ENCODE data around the gene SEC22C.
"Not testable (repeated sequence)": the region's sequence is repeated elsewhere in the genome, so short reads cannot be mapped to it uniquely, and the experiment has no call there.

Gene SEC22C

GRCh38 chr3:42556817-42557216 lies 24.9 kb downstream of the SEC22C start:
- not testable (repeated sequence) for H2BK120ac ChIP-seq (ENCODE audit: low read depth, low read length); H3K4me2 ChIP-seq (ENCODE audit: low read length, poor library complexity, severe bottlenecking); H3K18ac ChIP-seq (ENCODE audit: low read depth in 1 of 2, low read length in 2 of 2); H2BK5ac ChIP-seq (ENCODE audit: low read depth, low read length, poor library complexity, severe bottlenecking); H3K4ac ChIP-seq (ENCODE audit: low read depth in 1 of 2, low read length in 2 of 2); H3K14ac ChIP-seq (ENCODE audit: low read length in 2 of 2); H3K4me1 ChIP-seq (ENCODE audit: control insufficient read depth, insufficient read depth, low read depth, low read length); H3K9ac ChIP-seq (ENCODE audit: low read length); H2AK5ac ChIP-seq (ENCODE audit: low read length, severe bottlenecking); H3K79me1 ChIP-seq (replicated peaks; ENCODE audit: low read length, poor library complexity, severe bottlenecking); H4K91ac ChIP-seq (ENCODE audit: low read length); H3K23ac ChIP-seq (ENCODE audit: low read length in 2 of 2); H3K27me3 ChIP-seq (ENCODE audit: control insufficient read depth in 1 of 2, insufficient read depth in 1 of 2, low read length in 2 of 2); H4K8ac ChIP-seq (ENCODE audit: low read length); H2BK12ac ChIP-seq (ENCODE audit: low read length in 2 of 2); H2BK15ac ChIP-seq (ENCODE audit: low read depth, poor library complexity, severe bottlenecking); DNase-seq; H3K9me3 ChIP-seq (ENCODE audit: control insufficient read depth, low read length); H3K4me3 ChIP-seq (ENCODE audit: insufficient read depth in 1 of 2, low read depth in 1 of 2, low read length in 2 of 2); H3K27ac ChIP-seq (ENCODE audit: low read length, poor library complexity, severe bottlenecking); H2AFZ ChIP-seq (ENCODE audit: low read depth, low read length)
- peaks cover 31 to 94% of the 10 kb centered on the region in 2 experiments for H3K36me3 ChIP-seq (ENCODE audit: control insufficient read depth in 1 of 2, insufficient read depth in 2 of 2, low read depth in 1 of 2, low read length in 2 of 2)
- 95% methylated on average over 4 of the region's 6 CpGs for WGBS

GRCh38 chr3:42556089-42556632 lies 25.6 kb downstream of the SEC22C start:
- Histone ChIP-seq H3K79me1 (replicated peaks; ENCODE audit: low read length, poor library complexity, severe bottlenecking) (peaks cover 7% of the 10 kb centered on the region), H3K4me1 (ENCODE audit: control insufficient read depth, insufficient read depth, low read depth, low read length) (no peaks in the 10 kb centered on the region), H4K91ac (ENCODE audit: low read length) (no peak overlapping the region), H2BK15ac (ENCODE audit: low read depth, poor library complexity, severe bottlenecking) (no peak overlapping the region), H2BK120ac (ENCODE audit: low read depth, low read length) (no peak overlapping the region), H2BK5ac (ENCODE audit: low read depth, low read length, poor library complexity, severe bottlenecking) (no peak overlapping the region), H4K8ac (ENCODE audit: low read length) (no peak overlapping the region), H3K27ac (ENCODE audit: low read length, poor library complexity, severe bottlenecking) (no peak overlapping the region), H3K27me3 (ENCODE audit: control insufficient read depth in 1 of 2, insufficient read depth in 1 of 2, low read length in 2 of 2) (no peaks in the 10 kb centered on the region), H3K14ac (ENCODE audit: low read length in 2 of 2) (no peak overlapping the region), H3K4ac (ENCODE audit: low read depth in 1 of 2, low read length in 2 of 2) (no peak overlapping the region), H3K9ac (ENCODE audit: low read length) (no peak overlapping the region), H3K4me3 (ENCODE audit: insufficient read depth in 1 of 2, low read depth in 1 of 2, low read length in 2 of 2) (no peak overlapping the region), H3K9me3 (ENCODE audit: control insufficient read depth, low read length) (no peaks in the 10 kb centered on the region), H2AFZ (ENCODE audit: low read depth, low read length) (no peak overlapping the region), H3K18ac (ENCODE audit: low read depth in 1 of 2, low read length in 2 of 2) (no peak overlapping the region), H2AK5ac (ENCODE audit: low read length, severe bottlenecking) (no peak overlapping the region), H2BK12ac (ENCODE audit: low read length in 2 of 2) (no peak overlapping the region), H3K4me2 (ENCODE audit: low read length, poor library complexity, severe bottlenecking) (no peak overlapping the region), H3K23ac (ENCODE audit: low read length in 2 of 2) (no peak overlapping the region), H3K36me3 (ENCODE audit: control insufficient read depth in 1 of 2, insufficient read depth in 2 of 2, low read depth in 1 of 2, low read length in 2 of 2) (peaks cover 30 to 94% of the 10 kb centered on the region in 2 experiments)
- peak; percentile 29 for DNase-seq
- WGBS, result 74% methylated on average over 3 of the region's 3 CpGs

GRCh38 chr3:42552830-42553229 lies 28.9 kb downstream of the SEC22C start:
- Histone ChIP-seq H2AFZ (ENCODE audit: low read depth, low read length) (no peak overlapping the region), H3K9ac (ENCODE audit: low read length) (no peak overlapping the region), H2BK12ac (ENCODE audit: low read length in 2 of 2) (no peak overlapping the region), H3K4ac (ENCODE audit: low read depth in 1 of 2, low read length in 2 of 2) (no peak overlapping the region), H3K9me3 (ENCODE audit: control insufficient read depth, low read length) (no peaks in the 10 kb centered on the region), H3K27me3 (ENCODE audit: control insufficient read depth in 1 of 2, insufficient read depth in 1 of 2, low read length in 2 of 2) (no peaks in the 10 kb centered on the region), H3K14ac (ENCODE audit: low read length in 2 of 2) (no peak overlapping the region), H3K4me2 (ENCODE audit: low read length, poor library complexity, severe bottlenecking) (no peak overlapping the region), H3K23ac (ENCODE audit: low read length in 2 of 2) (no peak overlapping the region), H3K4me1 (ENCODE audit: control insufficient read depth, insufficient read depth, low read depth, low read length) (no peaks in the 10 kb centered on the region), H3K36me3 (ENCODE audit: control insufficient read depth in 1 of 2, insufficient read depth in 2 of 2, low read depth in 1 of 2, low read length in 2 of 2) (peaks cover 30 to 92% of the 10 kb centered on the region in 2 experiments), H3K79me1 (replicated peaks; ENCODE audit: low read length, poor library complexity, severe bottlenecking) (peaks cover 8% of the 10 kb centered on the region), H2BK120ac (ENCODE audit: low read depth, low read length) (no peak overlapping the region), H3K27ac (ENCODE audit: low read length, poor library complexity, severe bottlenecking) (no peak overlapping the region), H3K18ac (ENCODE audit: low read depth in 1 of 2, low read length in 2 of 2) (no peak overlapping the region), H4K91ac (ENCODE audit: low read length) (no peak overlapping the region), H2BK15ac (ENCODE audit: low read depth, poor library complexity, severe bottlenecking) (no peak overlapping the region), H4K8ac (ENCODE audit: low read length) (no peak overlapping the region), H2BK5ac (ENCODE audit: low read depth, low read length, poor library complexity, severe bottlenecking) (no peak overlapping the region), H2AK5ac (ENCODE audit: low read length, severe bottlenecking) (no peak overlapping the region), H3K4me3 (ENCODE audit: insufficient read depth in 1 of 2, low read depth in 1 of 2, low read length in 2 of 2) (no peak overlapping the region)
- no peak for DNase-seq
- WGBS, result 64% methylated on average over 1 of the region's 1 CpG

- Histone ChIP-seq H3K9ac (ENCODE audit: low read length) (no peak overlapping the region), H3K27me3 (ENCODE audit: control insufficient read depth in 1 of 2, insufficient read depth in 1 of 2, low read length in 2 of 2) (no peaks in the 10 kb centered on the region), H2BK15ac (ENCODE audit: low read depth, poor library complexity, severe bottlenecking) (no peak overlapping the region), H3K14ac (ENCODE audit: low read length in 2 of 2) (no peak overlapping the region), H3K23ac (ENCODE audit: low read length in 2 of 2) (no peak overlapping the region), H2BK5ac (ENCODE audit: low read depth, low read length, poor library complexity, severe bottlenecking) (no peak overlapping the region), H2AK5ac (ENCODE audit: low read length, severe bottlenecking) (no peak overlapping the region), H3K18ac (ENCODE audit: low read depth in 1 of 2, low read length in 2 of 2) (no peak overlapping the region), H3K79me1 (replicated peaks; ENCODE audit: low read length, poor library complexity, severe bottlenecking) (peaks cover 6% of the 10 kb centered on the region), H3K4me2 (ENCODE audit: low read length, poor library complexity, severe bottlenecking) (no peak overlapping the region), H3K4ac (ENCODE audit: low read depth in 1 of 2, low read length in 2 of 2) (no peak overlapping the region), H3K36me3 (ENCODE audit: control insufficient read depth in 1 of 2, insufficient read depth in 2 of 2, low read depth in 1 of 2, low read length in 2 of 2) (peaks cover 28 to 81% of the 10 kb centered on the region in 2 experiments), H3K27ac (ENCODE audit: low read length, poor library complexity, severe bottlenecking) (no peak overlapping the region), H2BK120ac (ENCODE audit: low read depth, low read length) (no peak overlapping the region), H3K4me3 (ENCODE audit: insufficient read depth in 1 of 2, low read depth in 1 of 2, low read length in 2 of 2) (no peak overlapping the region), H4K8ac (ENCODE audit: low read length) (no peak overlapping the region), H4K91ac (ENCODE audit: low read length) (no peak overlapping the region), H3K9me3 (ENCODE audit: control insufficient read depth, low read length) (no peaks in the 10 kb centered on the region), H2AFZ (ENCODE audit: low read depth, low read length) (no peak overlapping the region), H2BK12ac (ENCODE audit: low read length in 2 of 2) (no peak overlapping the region), H3K4me1 (ENCODE audit: control insufficient read depth, insufficient read depth, low read depth, low read length) (peaks cover 2% of the 10 kb centered on the region)
- WGBS, result 80% methylated on average over 1 of the region's 1 CpG
- DNase-seq, result no peak
Observed at GRCh38 chr3:42550250-42550649, 31.5 kb downstream of the SEC22C start.
